ENCODE measurements around the gene TRABD2A.

GRCh38 chr2:84911135-84911678, 30.3 kb upstream of the TRABD2A start:
- TF ChIP-seq, protein P1, sequence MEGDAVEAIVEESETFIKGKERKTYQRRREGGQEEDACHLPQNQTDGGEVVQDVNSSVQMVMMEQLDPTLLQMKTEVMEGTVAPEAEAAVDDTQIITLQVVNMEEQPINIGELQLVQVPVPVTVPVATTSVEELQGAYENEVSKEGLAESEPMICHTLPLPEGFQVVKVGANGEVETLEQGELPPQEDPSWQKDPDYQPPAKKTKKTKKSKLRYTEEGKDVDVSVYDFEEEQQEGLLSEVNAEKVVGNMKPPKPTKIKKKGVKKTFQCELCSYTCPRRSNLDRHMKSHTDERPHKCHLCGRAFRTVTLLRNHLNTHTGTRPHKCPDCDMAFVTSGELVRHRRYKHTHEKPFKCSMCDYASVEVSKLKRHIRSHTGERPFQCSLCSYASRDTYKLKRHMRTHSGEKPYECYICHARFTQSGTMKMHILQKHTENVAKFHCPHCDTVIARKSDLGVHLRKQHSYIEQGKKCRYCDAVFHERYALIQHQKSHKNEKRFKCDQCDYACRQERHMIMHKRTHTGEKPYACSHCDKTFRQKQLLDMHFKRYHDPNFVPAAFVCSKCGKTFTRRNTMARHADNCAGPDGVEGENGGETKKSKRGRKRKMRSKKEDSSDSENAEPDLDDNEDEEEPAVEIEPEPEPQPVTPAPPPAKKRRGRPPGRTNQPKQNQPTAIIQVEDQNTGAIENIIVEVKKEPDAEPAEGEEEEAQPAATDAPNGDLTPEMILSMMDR (conservative IDR thresholded peaks at IDR 0.05; ENCODE audit: low read length): no peak
- no peak for TF ChIP-seq EZH2phosphoT487 (IDR thresholded peaks at IDR 0.05; ENCODE audit: borderline replicate concordance)

All from Loucy (cell line).